Activated CD4-positive, alpha-beta T cell treated with anti-CD3 and anti-CD28 coated beads, Interleukin-10, Interleukin-2, amounts not matched to agents 100 ng/mL and 50 ng/mL, durations not matched to agents 16 hours and 8 hours (primary cell): ENCODE measurements around the gene JPT1.
"Not testable (repeated sequence)": the region's sequence is repeated elsewhere in the genome, so short reads cannot be mapped to it uniquely, and the experiment has no call there.

ENCODE experiments used
- DNase-seq: peaks from one replicate; pipeline ENCODE4 v3.0.0-alpha.2; 2020

Gene JPT1

GRCh38 chr17:75155191-75155601 is 884 bp upstream of the JPT1 start:
- no peak for DNase-seq

GRCh38 chr17:75153780-75154194 is 525 bp downstream of the JPT1 start:
- DNase-seq = peak; percentile 54

DNA sequence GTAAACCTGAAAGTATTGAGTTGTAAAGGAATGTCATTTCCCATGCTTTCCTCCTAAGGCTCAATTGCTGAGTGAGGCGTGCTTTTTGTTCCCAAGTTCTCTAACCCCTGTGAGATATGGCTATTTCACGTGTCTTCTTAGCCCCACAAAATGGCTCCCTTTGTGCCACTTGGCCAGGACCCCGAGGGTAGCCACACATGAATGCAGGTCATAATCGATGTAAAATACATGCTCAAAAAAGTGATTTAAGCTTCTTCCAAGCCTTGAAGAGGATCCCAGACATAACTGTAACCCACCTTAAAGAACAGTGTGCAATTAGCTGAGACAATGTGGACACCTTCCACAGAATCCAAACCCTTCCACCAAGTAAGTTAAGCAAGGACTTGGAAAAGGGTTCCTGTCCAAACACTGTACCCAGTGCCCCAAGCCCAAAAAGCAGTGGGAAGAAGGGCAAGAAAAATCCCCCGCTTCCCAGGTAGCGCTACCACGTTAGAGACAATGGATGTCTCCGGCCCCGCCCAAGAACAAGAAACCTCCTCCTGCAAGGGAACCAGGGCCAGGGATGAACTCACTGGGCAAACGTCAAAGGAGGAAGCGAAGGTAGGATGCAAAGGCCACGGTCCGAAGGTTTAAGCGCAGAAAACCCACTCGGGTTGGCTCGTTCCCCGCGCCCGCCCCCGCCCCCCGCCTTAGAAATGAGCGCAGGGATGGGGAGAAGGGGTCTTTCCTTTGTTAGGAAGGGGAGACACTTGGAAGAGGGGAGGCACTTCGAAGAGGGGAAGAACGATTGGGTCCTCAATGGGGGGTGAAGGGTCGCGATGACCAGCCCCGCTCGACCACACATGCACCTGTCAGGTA is 1.2 kb downstream of the JPT1 start:
- peak; percentile 64 for DNase-seq

DNA sequence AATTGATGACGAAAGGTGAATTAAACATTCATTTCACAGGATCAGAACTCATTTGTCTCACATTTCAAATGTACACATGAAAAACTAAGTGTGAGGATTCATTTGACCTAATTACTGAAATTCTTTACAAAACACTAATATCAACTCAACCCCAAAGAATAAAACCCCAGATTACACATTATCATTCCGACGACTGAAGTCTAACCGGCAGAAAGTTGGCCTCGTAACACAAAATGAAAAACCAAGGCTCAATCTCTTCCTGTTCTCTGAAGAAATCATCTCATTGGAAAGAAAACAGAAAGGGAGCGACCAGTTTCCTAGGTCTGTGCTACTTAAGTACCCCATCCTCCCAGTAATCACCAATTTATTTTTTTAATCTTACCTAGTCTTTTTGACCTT is 1.8 kb downstream of the JPT1 start:
- DNase-seq = no peak

DNA sequence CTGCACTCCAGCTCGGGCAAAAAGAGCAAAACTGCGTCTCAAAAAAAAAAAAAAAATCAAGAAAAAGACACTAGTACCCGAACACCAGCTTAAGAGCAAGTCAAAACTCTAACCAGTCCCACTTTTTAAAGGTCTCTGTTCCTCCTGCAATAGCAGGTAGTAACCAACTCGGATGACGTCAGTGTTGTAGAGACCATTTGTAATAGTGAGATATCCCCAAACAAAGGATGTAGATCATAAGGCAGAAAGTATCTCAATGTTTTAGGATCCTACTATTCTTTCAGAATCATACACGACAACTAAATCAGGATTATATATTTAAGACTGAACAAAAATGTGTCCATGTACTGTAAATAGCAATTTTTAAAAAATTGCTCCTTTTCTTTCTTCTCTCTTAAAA is 2.4 kb downstream of the JPT1 start:
- peak; percentile 40 for DNase-seq

DNA sequence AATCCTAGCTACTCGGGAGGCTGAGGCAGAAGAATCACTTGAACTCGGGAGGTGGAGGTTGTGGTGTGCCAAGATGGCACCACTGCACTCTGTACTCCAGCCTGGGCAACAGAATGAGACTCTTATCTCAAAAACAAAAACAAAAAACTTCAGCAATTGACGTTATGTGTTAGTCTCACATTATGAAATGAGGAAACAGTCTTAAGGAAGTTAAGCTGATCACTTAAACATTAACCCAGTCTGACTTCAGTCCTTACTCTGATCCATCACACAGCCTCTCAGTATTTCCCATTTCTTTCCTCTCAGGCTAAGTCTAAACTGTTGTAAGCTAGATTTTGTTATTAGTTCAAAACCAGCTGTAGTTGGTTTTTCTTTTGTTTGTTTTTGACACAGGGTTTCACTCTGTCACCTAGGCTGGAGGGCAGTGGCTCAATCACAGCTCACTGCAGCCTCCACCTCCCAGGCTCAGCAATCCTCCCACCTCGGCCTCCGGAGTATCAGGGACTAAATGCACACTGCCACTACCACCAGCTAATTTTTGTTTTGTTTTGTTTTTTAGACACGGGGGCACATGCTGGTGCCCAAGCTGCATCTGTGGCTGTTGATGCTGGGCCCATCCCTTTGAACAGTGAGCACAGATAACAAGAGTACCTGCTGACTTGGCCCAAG is 6.3 kb downstream of the JPT1 start:
- no peak for DNase-seq

DNA sequence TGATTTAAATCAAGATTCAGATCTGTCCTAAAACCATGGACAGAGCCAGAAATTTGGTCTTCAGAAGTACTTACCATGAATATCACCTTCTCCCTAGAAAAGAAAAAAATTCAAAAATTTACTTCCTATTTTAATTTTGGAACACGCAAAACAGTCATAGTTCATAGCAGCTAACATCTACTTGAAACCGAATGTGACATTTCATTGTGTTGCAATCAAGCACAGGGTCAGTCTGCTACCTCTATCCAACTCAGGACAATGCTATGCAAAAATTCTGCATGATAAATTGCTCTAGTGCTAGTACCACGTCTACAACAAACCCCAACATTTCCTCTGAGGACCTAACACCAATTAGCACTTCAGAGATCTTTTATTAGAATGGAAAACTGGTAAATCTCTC is 7.7 kb downstream of the JPT1 start:
- DNase-seq = no peak

- no peak for DNase-seq
Measured at GRCh38 chr17:75144816-75145512, 9.3 kb downstream of the JPT1 start.

GRCh38 chr17:75142236-75142971 is 11.9 kb downstream of the JPT1 start:
- no peak for DNase-seq

DNA sequence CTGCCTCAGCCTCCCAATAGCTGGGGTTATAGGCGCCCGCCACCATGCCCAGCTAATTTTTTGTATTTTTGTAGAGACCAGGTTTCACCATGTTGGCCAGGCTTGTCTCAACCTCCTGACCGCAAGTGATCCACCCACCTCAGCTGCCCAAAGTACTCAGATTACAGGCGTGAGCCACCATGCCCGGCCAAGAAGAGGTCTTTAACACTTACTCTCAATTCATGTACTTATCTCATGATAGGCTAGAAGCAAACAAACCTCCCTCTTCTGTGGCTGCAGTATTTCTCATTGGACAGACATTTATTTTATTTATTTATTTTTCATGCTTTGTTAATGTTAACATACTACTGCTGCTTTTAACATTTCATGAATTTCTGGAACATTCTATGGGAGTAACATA is 15.8 kb downstream of the JPT1 start:
- no peak for DNase-seq

DNA sequence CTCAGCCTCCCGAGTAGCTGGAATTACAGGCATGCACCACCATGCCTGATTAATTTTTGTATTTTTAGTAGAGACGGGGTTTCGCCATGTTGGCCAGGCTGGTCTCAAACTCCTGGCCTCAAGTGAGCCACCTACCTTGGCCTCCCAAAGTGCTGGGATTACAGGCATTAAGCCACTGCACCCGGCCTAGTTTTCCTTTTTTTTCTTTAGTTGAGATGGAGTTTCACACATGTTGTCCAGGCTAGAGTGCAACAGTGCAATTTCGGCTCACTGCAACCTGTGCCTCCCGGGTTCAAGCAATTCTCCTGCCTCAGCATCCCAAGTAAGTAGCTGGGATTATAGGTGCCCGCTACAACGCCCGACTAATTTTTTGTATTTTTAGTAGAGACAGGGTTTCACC is 16.6 kb downstream of the JPT1 start:
- DNase-seq = not testable (repeated sequence)

GRCh38 chr17:75135946-75136345 is 18.4 kb downstream of the JPT1 start:
- DNase-seq = no peak

- DNase-seq = no peak
Measured at GRCh38 chr17:75135452-75135851, 18.9 kb downstream of the JPT1 start.

DNA sequence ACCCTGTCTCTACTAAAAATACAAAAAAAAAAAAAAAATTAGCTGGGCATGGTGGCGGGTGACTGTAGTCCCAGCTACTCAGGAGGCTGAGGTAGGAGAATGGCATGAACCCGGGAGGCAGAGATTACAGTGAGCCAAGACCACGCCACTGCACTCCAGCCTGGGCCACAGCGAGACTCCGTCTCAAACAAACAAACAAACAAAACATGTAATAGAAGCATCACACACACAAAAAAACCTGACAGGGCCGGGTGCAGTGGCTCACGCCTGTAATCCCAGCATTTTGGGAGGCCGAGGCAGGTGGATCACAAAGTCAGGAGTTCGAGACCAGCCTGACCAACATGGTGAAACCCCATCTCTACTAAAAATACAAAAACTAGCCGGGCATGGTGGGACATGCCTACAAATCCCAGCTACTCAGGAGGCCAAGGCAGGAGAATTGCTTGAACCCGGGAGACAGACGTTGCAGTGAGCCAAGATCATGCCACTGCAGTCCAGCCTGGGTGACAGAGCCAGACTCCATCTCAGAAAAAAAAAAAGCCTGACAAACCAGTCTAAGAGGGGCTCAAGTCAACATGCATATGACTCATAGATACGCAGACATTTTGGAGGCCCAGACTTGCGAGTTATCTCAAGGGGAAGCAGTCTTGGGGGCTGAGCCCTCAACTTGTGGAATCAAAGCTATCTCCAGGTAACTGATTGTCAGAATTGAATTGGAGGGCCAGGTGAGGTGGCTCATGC is 20.5 kb downstream of the JPT1 start:
- not testable (repeated sequence) for DNase-seq

- DNase-seq = no peak
Measured at GRCh38 chr17:75133001-75133400, 21.3 kb downstream of the JPT1 start.

DNA sequence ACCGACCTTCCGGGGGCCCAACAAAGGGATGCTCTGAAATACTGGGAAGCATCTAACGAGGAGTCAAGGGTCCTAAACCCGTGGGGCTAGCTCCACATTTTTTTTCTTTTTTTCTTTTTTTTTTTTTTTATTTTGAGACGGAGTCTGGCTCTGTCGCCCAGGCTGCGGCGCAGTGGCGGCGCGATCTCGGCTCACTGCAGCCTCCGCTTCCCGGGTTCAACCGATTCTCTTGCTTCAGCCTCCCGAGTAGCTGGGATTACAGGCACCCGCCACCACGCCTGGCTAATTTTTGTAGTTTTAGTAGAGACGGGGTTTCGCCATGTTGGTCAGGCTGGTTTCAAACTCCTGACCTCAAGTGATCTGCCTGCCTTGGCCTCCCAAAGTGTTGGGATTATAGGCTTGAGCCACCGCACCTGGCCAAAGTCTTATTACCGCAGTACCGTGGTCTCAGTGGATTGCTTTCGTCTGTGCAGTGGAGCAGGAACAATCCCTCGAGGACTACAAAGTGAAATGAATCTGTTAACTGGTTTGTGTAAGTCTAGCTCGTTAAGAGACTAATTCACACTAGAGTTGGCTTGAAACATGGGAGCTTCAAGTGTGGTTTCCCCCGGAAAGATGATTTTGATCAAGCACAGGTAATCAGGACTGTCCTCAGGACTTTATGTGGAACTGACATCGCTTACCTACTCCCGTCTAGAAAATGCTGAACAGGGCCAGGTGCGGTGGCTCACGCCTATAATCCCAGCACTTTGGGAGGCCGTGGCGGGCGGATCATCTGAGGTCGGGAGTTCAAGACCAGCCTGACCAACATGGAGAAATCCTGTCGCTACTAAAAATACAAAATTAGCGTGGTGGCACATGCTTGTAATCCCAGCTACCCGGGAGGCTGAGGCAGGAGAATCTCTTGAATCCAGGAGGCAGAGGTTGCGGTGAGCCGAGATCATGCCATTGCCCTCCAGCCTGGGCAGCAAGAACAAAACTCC is 22.0 kb downstream of the JPT1 start:
- DNase-seq = not testable (repeated sequence)

- peak; percentile 86 for DNase-seq
Measured at GRCh38 chr17:75131278-75132017, 22.9 kb downstream of the JPT1 start, which contains the start of gene NT5C. TSS of gene NT5C (minus strand) at chr17:75131742. CDS start at chr17:75131707, 35 bp downstream.

DNA sequence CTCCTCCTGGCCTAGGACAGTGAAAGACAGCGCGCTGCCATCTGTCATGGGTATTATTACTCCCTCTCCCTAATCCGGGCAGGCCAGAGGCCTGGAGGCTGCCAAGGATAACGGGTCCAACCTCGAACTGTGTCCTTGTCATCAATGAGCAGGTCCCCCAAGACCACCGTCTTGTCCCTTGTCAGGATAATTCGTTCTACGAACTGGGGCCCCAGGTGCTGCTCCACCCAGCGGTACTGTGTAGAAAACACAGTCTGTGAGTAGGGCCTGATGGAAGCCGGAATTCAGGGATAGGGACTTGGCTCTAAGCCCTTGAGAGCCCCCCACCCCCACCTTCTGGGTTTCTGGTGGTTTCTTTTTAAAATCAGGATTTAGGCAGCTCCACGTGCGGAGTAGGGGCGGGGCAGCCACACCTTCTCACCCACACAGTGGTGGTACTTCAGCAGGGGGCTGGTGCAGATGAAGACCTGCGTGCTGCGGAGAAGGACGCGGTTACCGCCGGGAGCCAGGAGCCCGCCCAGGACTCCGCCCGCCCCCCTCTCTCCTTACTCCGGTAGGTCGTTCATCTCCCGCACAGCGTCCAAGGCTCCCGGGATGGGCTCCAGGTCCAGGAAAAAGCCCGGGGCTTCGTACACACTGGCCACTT is 23.6 kb downstream of the JPT1 start:
- peak; percentile 63 for DNase-seq

- DNase-seq = no peak
Measured at GRCh38 chr17:75130059-75130631, 24.2 kb downstream of the JPT1 start.
